ENCODE measurements around the gene PFN1.

- no peak for TF ChIP-seq CTCF (IDR thresholded peaks at IDR 0.05)
- TF ChIP-seq POLR2A (IDR thresholded peaks at IDR 0.05), result no peak
Observed at GRCh38 chr17:4898927-4899326, 49.4 kb downstream of the PFN1 start.
